H1 (cell line): Measurements from ENCODE around the gene TCEA2. TPM values are rescaled to one million over a fixed set of nuclear protein-coding genes. Genes with fewer than 3 reads are reported as not detected.

ENCODE experiments used
- BACH1 ChIP-seq: IDR thresholded peaks from 2 replicates; pipeline ENCODE4 v1.6.1; 2012; ENCODE audit warnings: low read length, improper control_type of control experiment
- PHF8 ChIP-seq: fragments of 200-600 bp; sonication (generic); conservative IDR thresholded peaks from 2 replicates; pipeline ENCODE4 v1.7.1; 2012; ENCODE audit warnings: low read depth, mild to moderate bottlenecking, inconsistent platforms, low read length, moderate library complexity
- polyA plus RNA-seq, 7 experiments: library from polyadenylated mRNA; depleted of rRNA in 3 of 7; stranded (reverse) in 5 of 7; unstranded in 2 of 7; fragments of >200 nt in 5 of 7; fragments of 200-250 nt in 2 of 7; gene quantifications; 1 replicate in 5 of 7; 2 replicates in 1 of 7; 4 replicates in 1 of 7; pipeline versions ENCODE4 v1.2.1 to v1.2.3, GENCODE V29; 2011 to 2013; ENCODE audit warnings: missing spikeins in 2 of 7, mixed read lengths in 2 of 7
- total RNA-seq: library from RNA; stranded (reverse); fragmentation: NEBNext Ultra II Directional; extraction: Animal tissue kit (Norgen Biotek cat#: 25700); gene quantifications from 2 replicates; pipeline ENCODE4 v1.2.1, GENCODE V29; 2021
- TF ChIP-seq, protein P1 (sequence below): IDR thresholded peaks from 2 replicates; pipeline ENCODE4 v1.6.1; 2012; ENCODE audit warnings: inconsistent platforms

Gene TCEA2
- total and polyA plus RNA-seq, 2 of the 8 experiments (the other 6 are each of a cell fraction or from before 2014, with no cell fraction given) = 41.4 to 42.3 TPM

- TF ChIP-seq PHF8 (no peak), BACH1 (no peak)
- TF ChIP-seq, protein P1, sequence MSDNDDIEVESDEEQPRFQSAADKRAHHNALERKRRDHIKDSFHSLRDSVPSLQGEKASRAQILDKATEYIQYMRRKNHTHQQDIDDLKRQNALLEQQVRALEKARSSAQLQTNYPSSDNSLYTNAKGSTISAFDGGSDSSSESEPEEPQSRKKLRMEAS = no peak
Observed at GRCh38 chr20:64033981-64034493, 29.0 kb upstream of the TCEA2 start (continued).
